ENCODE measurements around the gene TRPM7. TPM values are rescaled to one million over a fixed set of nuclear protein-coding genes. Genes with fewer than 3 reads are reported as not detected.
"Not testable (repeated sequence)": the region's sequence is repeated elsewhere in the genome, so short reads cannot be mapped to it uniquely, and the experiment has no call there.

The TRPM7 gene
- total RNA-seq, 3 donors from 2014 or later (not counting 1 experiment from before 2014, with no cell fraction given), result 41.8 to 54.4 (median 50.9) TPM

DNA sequence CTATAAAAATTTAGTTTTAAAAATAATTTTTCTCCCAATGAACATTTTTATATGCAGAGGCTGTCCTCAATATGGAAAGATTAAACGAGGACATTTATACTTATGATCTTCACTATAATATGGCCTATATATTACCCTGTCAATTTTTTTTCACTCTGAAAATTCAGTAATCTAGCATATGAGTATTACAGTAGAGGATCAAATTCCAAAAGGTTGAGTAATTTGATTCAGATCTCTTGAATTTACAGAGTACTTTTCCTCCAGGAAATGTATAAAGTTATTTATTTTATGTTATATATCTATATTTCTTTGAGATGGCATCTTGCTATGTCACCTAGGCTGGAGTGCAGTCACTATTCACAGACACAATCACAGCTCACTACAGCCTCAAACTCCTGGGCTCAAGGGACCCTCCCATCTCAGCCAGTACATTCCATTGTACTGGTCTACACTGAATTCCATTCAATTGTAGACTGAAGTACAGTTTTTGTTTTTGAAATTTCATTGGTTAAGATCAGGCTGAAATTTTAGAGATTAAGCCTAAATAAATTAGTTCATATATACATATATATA is 16.3 kb upstream of the TRPM7 start:
- H3K27ac ChIP-seq (ENCODE audit: low read length), result no peak overlapping the region
- H3K27me3 Mint-ChIP-seq (ENCODE audit: low read depth in 2 of 2), result no peaks in the 10 kb centered on the region
- no peak overlapping the region for H3K27ac Mint-ChIP-seq
- no peaks in the 10 kb centered on the region for H3K27me3 ChIP-seq (ENCODE audit: control insufficient read depth, insufficient read depth, low read length)
- H3K36me3 ChIP-seq (ENCODE audit: control insufficient read depth, insufficient read depth, low read length), result peaks cover 11% of the 10 kb centered on the region
- no peak for ATAC-seq
- no peaks in the 10 kb centered on the region for H3K36me3 Mint-ChIP-seq
- TF ChIP-seq, protein P1, sequence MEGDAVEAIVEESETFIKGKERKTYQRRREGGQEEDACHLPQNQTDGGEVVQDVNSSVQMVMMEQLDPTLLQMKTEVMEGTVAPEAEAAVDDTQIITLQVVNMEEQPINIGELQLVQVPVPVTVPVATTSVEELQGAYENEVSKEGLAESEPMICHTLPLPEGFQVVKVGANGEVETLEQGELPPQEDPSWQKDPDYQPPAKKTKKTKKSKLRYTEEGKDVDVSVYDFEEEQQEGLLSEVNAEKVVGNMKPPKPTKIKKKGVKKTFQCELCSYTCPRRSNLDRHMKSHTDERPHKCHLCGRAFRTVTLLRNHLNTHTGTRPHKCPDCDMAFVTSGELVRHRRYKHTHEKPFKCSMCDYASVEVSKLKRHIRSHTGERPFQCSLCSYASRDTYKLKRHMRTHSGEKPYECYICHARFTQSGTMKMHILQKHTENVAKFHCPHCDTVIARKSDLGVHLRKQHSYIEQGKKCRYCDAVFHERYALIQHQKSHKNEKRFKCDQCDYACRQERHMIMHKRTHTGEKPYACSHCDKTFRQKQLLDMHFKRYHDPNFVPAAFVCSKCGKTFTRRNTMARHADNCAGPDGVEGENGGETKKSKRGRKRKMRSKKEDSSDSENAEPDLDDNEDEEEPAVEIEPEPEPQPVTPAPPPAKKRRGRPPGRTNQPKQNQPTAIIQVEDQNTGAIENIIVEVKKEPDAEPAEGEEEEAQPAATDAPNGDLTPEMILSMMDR (IDR thresholded peaks at IDR 0.05), result no peak
- no peak for DNase-seq
- H3K4me3 Mint-ChIP-seq, result no peak overlapping the region
- no CpG with 5 or more reads among the region's 1 CpG for WGBS (ENCODE audit: insufficient coverage)
- H3K9me3 Mint-ChIP-seq, result no peaks in the 10 kb centered on the region
- intact Hi-C loops (cut with micrococcal nuclease), result no loop called here
- no peaks in the 10 kb centered on the region for H3K9me3 ChIP-seq (ENCODE audit: control insufficient read depth, insufficient read depth, low read length)
- no peaks in the 10 kb centered on the region for H3K4me1 ChIP-seq (ENCODE audit: control insufficient read depth, insufficient read depth, low read length)
- no peak overlapping the region for H3K4me3 ChIP-seq (ENCODE audit: low read length)
- H3K4me1 Mint-ChIP-seq, result no peaks in the 10 kb centered on the region

DNA sequence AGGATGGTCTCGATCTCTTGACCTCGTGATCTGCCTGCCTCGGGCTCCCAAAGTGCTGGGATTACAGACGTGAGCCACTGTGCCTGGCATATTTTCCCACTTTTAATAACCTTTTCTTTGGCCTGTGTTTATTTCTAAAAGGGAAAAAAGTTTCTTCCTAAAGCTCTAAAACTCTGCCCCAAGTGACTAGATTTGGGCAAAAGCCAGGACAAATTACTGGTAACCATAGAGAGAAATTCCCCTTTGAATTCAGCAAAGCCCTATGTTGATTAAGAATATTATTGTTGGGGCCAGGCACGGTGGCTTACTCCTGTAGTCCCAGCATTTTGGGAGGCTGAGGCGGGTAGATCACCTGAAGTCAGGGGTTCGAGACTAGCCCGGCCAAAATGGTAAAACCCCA is 11.5 kb upstream of the TRPM7 start:
- H3K36me3 ChIP-seq (ENCODE audit: control insufficient read depth, insufficient read depth, low read length), result no peaks in the 10 kb centered on the region
- Mint-ChIP-seq H3K27me3 (ENCODE audit: low read depth in 2 of 2) (no peaks in the 10 kb centered on the region), H3K27ac (no peak overlapping the region), H3K9me3 (no peaks in the 10 kb centered on the region), H3K36me3 (no peaks in the 10 kb centered on the region), H3K4me1 (no peaks in the 10 kb centered on the region), H3K4me3 (no peak overlapping the region)
- H3K4me3 ChIP-seq (ENCODE audit: low read length), result no peak overlapping the region
- H3K27ac ChIP-seq (ENCODE audit: low read length), result no peak overlapping the region
- no peaks in the 10 kb centered on the region for H3K9me3 ChIP-seq (ENCODE audit: control insufficient read depth, insufficient read depth, low read length)
- TF ChIP-seq, protein P1 (IDR thresholded peaks at IDR 0.05), result no peak
- DNase-seq (no peak), ATAC-seq (no peak)
- H3K27me3 ChIP-seq (ENCODE audit: control insufficient read depth, insufficient read depth, low read length), result no peaks in the 10 kb centered on the region
- H3K4me1 ChIP-seq (ENCODE audit: control insufficient read depth, insufficient read depth, low read length), result no peaks in the 10 kb centered on the region
- WGBS (ENCODE audit: insufficient coverage), result 89% methylated on average over 4 of the region's 8 CpGs
- intact Hi-C loops (cut with micrococcal nuclease), result no loop called here

DNA sequence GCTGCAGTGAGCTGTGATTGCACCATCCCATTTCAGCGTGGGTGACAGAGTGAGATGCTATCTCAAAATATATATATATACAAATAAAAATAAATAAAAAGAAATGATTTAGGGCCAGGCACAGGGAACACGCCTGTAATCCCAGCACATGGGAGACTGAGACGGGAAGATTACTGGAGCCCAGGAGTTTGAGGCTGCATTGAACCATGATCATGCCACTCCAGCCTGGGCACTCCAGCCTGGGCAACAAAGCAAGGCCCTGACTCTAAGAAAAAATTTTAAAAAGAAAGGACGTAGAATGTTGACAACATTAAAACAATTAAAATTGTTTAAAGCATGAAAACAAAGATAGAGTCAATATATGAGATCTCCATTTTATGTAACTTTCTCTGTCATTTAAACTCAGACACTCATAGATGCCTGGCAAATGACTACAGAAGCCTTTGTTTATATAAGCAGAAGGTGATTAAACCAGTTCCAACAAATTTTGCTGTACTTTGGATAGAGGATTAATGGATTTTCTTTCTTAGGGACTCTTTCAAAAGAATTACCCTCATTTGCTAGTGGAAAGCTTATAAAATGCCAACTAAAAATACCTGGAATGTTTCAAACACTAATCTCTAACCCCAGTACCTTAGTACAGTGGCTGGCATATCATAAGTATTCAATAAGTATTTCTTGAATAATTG is 10.7 kb upstream of the TRPM7 start:
- H3K4me1 Mint-ChIP-seq, result no peaks in the 10 kb centered on the region
- no peaks in the 10 kb centered on the region for H3K9me3 Mint-ChIP-seq
- H3K9me3 ChIP-seq (ENCODE audit: control insufficient read depth, insufficient read depth, low read length), result no peaks in the 10 kb centered on the region
- intact Hi-C loops (cut with micrococcal nuclease), result no loop called here
- H3K27ac Mint-ChIP-seq, result no peak overlapping the region
- no peaks in the 10 kb centered on the region for H3K36me3 Mint-ChIP-seq
- no peak overlapping the region for H3K4me3 ChIP-seq (ENCODE audit: low read length)
- DNase-seq (no peak), ATAC-seq (no peak)
- WGBS (ENCODE audit: insufficient coverage), result 97% methylated on average over 2 of the region's 4 CpGs
- H3K36me3 ChIP-seq (ENCODE audit: control insufficient read depth, insufficient read depth, low read length), result no peaks in the 10 kb centered on the region
- TF ChIP-seq, protein P1 (IDR thresholded peaks at IDR 0.05), result no peak
- H3K4me1 ChIP-seq (ENCODE audit: control insufficient read depth, insufficient read depth, low read length), result no peaks in the 10 kb centered on the region
- no peaks in the 10 kb centered on the region for H3K27me3 Mint-ChIP-seq (ENCODE audit: low read depth in 2 of 2)
- no peak overlapping the region for H3K27ac ChIP-seq (ENCODE audit: low read length)
- H3K27me3 ChIP-seq (ENCODE audit: control insufficient read depth, insufficient read depth, low read length), result no peaks in the 10 kb centered on the region
- H3K4me3 Mint-ChIP-seq, result no peak overlapping the region

DNA sequence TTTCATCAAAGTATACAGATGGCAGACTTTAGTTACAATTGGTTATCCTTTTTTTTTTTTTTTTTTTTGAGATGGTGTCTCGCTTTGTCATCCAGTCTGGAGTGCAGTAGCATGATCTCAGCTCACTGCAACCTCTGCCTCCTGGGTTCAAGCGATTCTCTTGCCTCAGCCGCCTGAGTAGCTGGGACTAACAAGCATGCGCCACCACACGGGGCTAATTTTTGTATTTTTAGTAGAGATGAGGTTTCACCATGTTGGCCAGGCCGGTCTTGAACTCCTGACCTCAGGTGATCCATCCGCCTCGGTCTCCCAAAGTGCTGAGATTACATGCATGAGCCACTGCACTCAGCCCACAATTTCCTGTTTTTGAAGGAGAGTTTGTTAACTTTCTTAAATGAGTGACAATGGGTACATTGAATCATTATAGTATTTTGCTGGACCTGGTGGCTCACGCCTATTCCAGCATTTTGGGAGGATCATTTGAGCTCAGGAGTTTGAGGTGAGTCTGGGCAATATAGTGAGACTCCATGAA is 8.1 kb upstream of the TRPM7 start:
- H3K27ac ChIP-seq (ENCODE audit: low read length); H3K4me1 ChIP-seq (ENCODE audit: control insufficient read depth, insufficient read depth, low read length); DNase-seq; H3K9me3 ChIP-seq (ENCODE audit: control insufficient read depth, insufficient read depth, low read length); H3K4me3 Mint-ChIP-seq; H3K27ac Mint-ChIP-seq; H3K27me3 Mint-ChIP-seq (ENCODE audit: low read depth in 2 of 2); H3K36me3 Mint-ChIP-seq; H3K4me1 Mint-ChIP-seq; intact Hi-C loops (cut with micrococcal nuclease); H3K36me3 ChIP-seq (ENCODE audit: control insufficient read depth, insufficient read depth, low read length); H3K27me3 ChIP-seq (ENCODE audit: control insufficient read depth, insufficient read depth, low read length); H3K4me3 ChIP-seq (ENCODE audit: low read length); ATAC-seq; H3K9me3 Mint-ChIP-seq: not testable (repeated sequence)
- WGBS (ENCODE audit: insufficient coverage), result 82% methylated on average over 9 of the region's 9 CpGs
